ENCODE data around the gene PLEKHA5.
"Not testable (repeated sequence)": the region's sequence is repeated elsewhere in the genome, so short reads cannot be mapped to it uniquely, and the experiment has no call there.

PLEKHA5 gene

DNA sequence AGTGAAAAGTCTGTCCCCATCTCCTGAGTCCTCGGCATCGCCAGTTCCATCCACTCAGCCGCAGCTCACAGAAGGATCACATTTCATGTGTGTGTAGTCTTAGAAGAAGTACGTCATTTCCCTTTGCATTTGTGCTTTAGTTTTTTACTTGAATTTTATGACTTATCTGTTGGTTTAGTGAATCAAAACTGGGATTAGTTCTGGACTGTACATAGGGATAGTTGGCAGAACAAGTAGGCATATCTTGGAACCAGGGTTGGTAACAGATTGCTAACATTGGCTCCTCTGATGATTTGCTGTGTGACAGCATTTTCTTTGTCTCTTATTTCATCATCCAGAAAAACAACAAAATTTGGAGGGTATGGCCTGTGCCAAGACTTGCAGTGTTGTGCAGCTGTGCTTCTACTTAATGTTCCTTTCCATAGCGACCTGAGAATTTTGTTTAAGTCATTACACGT lies 240.2 kb downstream of the PLEKHA5 start:
- DNase-seq: no peak

DNA sequence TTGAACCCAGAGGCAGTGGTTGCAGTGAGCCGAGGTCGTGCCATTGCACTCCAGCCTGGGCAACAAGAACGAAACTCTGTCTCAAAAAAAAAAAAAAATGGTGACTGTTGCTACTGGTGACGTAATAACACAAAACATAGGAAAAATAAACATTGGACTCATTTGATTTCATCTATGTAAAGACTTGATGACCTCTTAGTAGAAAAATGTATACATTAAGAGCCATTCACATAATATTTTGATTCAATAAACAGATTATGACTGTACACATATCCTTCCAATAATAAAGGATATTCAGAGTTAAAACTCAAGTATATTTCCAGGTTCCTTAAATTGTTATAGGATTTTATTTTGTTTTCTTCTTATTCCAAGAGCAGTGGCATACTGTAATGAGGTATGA lies 244.1 kb downstream of the PLEKHA5 start:
- DNase-seq: no peak

DNA sequence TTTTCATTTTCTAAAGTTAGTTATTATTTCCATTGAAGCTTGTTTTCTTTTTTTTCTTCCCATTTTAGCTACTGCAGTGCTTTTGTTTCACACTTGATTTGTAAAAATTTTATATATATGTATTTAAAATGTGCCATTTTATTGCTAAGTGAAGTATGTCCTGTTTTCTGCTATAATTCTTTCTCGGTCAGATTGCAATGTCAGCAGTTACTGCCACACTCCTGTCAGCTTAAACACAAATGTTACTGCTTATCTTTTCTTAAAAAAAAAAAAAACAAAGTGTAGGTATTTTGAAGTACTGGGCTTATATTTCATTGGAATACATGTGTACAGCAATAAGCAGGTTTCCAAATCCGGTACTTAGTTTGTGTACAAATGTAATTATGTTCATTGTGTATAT lies 246.4 kb downstream of the PLEKHA5 start:
- DNase-seq: no peak

DNA sequence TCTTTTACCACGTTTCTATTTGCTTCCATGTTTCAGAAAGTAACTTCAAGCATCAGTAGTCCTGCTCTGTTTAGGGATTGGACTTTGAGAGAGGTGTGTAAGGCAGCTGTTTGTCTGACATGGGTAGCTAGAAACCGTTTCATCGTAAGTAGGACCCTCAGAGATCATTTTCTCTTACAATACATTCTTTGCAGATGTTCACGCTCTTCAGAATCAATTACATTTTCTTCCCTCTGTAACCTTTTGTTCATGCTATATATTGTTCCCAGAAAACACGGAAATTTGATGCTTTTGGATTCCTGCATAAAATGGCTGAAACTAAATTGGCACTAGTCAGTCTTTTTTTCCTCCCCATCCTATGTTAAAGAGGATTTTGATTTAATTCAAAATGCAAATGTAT lies 247.2 kb downstream of the PLEKHA5 start:
- no peak for DNase-seq

DNA sequence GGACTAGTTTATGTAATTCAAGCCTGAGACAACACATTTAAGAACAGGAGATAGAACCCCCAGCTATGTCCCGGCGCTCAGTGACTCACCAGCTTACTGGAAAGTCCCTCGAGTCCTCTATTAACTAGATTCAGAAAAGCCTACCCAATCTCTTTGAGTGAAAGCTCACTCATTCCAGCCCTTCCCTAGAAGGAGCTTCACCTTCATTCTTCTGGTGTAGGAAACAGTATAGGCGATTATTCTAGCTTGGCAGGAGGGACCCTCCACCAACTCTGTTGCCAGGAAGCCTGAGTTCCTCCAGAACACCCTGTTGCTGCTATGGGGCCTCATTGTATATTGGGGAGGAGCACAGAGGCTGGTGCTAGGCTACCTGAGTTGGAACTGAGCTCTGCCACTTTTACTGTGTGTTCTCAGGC lies 252.6 kb downstream of the PLEKHA5 start:
- DNase-seq: no peak

DNA sequence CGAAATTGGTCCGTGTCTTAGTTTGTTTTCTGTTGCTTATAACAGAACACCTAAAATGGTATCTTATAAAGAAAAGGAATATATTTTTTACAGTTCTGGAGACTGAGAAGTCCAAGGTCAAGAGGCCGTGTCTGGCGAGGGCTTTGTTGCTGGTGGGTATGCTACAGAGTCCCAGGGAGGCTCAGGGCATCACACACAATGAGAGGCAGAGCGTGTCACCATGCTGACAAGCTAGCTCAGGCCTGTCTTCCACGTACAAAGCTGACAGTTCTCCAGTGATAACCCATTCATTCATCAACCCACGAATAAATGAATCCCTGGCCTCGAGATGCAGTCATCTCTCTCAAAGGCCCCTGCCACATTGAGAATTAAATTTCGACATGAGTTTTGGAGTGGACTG lies 253.0 kb downstream of the PLEKHA5 start:
- no peak for DNase-seq

DNA sequence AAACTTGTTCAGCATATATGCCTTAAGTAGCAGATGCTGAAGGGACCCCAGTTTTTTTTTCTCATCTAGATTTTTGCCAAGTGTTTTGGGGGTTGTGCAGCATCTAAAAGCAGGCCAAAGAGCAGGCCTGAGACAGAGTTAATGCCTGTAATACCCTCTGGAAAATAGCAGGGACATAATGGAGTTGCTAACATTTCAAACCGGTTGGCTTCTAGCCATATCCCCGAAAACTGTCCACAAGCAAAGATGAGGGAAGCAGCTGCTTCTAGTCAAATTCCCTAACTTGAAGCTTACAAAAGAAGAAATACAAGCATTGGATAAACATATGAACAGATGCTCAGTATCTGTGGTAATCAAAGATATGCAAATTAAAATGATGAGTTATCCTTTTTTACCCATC lies 257.6 kb downstream of the PLEKHA5 start:
- DNase-seq: no peak

DNA sequence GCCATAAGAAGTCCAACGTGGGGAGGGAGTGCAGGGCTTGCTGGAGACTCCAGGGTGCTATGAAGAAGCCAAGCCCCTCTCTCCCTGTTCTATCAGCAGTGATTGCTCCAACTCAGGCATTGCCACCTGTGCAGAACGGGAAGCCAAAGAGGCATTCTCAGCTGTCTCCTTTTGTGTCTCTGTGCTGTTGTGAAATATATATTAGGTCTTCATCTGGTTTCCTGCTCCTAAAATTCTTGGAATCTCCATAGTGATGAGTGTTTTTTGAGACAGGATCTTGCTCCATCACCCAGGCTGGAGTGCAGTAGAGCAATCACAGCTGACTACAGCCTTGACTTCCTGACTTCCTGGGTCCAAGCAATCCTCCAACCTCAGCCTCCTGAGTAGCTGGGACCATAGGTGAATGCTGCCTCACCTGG lies 258.6 kb downstream of the PLEKHA5 start:
- no peak for DNase-seq

DNA sequence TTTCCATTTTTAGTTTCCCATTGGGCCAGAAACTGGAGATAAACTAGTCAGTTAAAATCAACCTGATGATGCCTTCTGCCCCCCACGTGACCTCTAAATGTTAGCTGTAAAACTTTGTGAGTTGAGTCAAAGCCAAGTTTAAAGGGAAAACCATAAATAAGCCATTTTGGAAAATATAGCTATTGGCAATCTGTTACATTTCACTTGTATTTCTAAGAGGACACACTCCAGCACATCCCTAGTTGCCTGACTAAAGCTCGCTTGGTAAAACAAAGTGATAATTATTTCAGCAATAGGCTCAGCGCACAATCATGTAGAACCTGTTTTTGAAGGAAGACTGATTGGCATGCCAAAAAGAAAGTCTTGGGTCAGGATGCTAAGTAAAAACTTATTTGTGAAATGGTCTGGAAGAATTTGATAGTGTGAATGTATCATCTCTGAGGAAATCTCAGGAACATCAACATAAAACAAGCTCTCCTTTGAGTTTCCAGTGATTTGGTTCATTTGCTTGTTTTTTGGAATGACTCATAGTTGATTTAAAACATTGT lies 260.6 kb downstream of the PLEKHA5 start:
- no peak for DNase-seq

DNA sequence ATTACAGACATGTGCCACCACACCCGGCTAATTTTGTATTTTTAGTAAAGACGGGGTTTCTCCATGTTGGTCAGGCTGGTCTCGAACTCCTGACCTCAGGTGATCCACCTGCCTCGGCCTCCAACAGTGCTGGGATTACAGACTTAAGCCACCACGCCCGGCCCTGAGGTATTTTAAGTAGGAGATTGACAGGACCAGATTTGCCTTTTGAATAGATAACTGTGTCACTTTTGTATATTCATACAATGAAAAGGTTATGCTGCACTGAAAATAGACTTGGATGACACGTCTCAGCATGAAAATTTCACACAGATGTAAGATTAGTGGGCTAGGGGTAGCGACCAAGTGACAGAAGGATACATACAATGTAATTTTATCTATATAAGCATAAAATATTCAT lies 263.1 kb downstream of the PLEKHA5 start:
- not testable (repeated sequence) for DNase-seq

DNA sequence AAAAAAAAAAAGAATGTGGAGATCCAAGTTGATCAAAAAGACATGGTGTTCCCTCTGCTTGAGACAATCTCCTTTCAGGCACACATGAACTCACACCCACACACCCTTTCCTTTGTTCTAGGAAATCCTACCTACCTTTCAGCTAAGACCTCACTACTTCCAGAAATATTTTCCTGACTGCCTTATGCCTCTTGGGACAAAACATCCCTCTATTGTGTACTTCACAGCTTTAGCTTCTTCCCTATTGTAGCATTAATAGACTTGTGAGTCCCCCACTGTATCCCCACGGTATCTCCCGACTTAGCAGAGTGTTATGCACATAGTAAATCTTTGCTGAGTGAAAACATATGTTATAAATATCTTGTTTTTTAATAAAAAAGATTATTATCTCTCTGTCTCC lies 264.9 kb downstream of the PLEKHA5 start:
- no peak for DNase-seq

DNA sequence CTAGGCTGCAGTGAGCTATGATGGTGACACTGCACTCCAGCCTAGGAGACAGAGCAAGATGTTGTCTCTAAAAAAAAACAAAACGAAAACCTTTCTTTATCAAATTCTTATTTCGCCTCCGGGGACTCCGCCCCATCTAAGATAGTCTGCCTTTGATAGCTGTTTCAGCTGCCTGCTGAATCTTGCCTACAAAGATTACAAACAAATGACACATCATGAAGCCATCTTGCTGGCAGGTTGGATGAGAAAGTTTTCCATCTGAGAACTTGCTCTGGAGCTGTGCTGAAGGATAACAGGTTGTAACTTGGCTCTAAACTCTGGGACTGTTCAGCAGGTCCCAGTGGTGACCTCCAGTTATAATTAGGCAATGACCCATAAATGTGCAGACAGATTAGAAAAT lies 268.0 kb downstream of the PLEKHA5 start:
- no peak for DNase-seq

DNA sequence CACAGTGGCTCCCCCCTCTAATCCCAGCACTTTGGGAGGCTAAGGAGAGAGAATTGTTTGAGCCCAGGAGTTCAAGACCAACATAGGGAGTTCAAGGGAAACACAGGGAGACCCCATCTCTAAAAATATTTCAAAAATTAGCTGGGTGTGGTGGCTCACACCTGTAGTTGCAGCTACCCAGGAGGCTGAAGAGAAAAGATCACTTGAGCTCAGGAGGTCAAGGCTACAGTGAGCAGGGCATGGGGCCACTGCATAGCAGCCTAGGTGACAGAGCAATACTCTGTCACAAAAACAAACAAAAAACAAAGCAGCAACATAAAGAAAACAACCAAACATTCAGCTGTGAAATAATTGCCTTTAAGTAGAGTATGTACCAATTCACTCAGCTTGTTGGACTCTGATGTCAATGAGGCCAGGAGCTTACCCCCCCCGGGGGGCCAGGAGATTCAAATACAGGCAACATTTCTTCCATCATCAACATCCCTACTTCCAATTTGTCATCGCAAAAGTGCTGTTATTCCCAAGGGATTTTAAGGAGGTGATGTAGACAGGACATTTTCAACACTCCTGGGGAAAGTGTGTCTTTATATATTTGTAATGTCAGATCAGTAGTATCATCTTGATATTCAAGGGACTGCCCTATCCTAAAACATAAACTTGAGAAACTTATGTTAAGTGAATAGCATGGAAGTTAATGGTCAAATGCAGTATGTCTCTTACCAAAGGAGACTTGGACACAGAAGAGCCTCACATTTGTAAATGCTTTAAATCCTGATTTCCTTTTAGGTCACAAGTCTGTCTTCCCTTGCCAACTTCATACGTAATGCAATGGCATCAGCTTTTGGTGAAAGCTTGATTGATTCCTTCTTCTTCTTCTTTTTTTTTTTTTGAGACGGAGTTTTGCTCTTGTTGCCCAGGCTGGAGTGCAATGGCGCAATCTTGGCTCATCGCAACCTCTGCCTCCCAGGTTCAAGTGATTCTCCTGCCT lies 269.1 kb downstream of the PLEKHA5 start:
- DNase-seq: no peak

DNA sequence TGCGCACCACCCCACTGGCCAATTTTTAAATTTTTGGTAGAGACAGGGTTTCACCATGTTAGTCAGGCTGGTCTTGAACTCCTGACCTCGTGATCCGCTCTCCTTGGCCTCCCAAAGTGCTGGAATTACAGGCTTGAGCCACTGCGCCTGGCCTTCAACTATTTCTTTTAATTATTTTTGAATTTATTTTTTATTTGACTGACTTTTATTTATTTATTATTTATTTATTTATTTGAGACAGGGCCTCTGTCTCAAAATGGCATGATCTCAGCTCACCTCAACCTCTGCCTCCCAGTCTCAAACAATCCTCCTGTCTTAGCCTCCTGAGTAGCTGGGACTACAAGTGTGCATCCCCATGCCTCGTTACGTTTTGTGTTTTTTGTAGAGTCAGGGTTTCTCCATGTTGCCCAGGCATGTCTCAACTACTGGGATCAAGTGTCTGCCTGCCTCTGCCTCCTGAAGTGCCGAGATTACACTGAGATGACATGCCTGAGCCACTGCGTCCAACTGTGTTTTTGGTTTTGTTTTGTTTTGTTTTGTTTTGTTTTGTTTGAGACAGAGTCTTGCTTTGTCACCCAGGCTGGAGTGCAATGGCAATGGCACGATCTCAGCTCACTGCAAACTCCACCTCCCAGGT lies 271.2 kb downstream of the PLEKHA5 start:
- not testable (repeated sequence) for DNase-seq

DNA sequence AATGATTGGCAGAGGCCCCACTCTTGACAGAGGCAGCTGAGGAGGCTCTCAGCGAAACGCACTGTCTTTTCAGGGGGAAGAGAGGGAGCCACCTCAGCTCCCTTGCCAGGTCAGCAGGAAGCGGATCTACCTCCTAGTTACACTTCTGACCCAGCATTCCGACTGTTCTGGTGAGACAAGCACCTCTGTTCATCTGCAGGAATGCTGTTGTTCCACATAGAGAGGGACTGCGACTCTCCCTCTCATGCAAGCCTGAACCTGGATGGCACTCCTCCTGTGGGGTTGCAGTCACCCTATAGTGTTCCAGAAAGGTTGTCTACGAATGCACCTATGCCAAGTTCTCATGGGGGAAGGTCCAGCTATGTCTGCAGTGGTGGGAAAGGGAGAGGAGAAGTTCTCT lies 272.7 kb downstream of the PLEKHA5 start:
- DNase-seq: no peak

DNA sequence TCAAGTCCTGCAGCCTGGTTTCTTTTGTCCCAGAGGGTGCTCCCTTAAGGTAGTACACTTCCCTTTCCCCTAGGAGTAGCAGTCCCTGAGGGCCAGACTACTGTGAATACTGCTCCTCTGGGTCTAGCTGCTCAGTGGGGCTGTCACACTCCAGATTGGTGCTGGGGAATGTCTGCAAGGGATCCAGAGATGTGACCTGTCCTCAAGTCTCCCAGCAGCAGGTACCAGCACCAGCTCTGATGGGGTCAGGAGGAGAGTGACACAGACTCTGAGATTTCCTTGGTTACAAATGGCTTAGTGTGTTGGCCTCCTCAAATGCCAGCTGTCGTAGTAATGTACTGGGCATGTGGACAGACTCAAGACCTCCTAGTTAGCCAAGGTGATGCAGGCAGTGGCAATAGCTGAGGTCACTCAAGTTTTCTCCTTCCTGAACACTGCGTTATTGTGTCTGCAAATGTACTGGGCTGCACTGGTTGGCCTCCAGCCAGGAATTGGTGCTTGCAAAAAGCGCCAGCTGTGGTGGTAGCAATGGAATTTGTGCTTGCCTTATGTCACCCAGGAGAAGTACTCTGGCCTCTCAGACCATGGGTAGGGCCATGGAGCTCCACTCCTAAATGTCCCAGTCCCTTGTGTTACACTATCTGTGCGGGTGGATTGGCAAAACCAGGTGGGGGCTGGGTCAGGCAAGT lies 273.4 kb downstream of the PLEKHA5 start:
- DNase-seq: no peak

DNA sequence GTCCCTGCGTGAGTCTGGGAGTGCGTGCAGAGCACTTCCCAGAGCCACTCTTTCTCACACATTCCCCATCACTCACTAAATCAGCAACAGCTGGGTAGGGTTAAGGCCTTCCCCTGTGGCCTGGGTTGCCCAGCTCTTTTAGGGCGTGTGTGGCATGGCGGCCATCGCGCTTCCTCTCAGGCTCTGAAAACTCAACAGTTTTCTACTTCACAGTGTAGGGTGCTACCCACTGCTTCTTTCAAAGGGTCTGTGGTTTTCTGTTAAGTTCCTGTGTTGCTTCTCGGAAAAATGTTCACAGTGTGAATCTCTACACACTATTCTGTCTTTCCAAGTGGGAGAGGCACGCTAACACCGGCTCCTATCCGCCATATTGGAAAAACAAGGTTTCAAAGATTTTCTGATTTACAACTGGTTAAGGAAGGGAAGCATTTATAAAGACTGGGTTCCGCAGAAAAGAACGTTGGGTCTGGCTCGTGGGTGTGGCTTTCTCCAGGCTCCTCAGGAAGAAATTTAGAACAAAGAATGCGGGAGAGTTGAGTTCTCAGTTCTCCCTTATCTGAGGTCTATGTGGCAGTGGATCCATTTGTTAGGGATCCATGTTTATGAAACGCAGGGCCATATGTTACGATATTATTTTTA lies 274.8 kb downstream of the PLEKHA5 start:
- no peak for DNase-seq

DNA sequence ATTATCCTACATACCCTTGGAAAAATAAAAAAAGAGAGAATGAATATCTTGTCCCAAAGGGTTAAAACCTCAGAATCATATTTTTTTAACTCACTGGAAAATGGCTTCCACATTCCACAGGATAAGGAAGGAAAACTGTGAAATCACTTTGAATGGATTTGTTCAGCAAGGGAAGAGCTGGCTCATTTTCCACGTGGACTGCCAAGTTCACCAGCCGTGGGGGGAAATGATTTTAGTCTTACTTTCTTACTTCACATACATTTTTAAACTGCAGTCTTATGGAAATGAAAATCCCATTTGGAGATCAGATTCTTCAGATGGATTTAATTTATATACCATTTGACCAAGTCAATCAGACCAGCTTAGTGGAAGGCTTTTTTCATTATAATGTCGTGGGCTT lies 279.8 kb downstream of the PLEKHA5 start:
- no peak for DNase-seq

DNA sequence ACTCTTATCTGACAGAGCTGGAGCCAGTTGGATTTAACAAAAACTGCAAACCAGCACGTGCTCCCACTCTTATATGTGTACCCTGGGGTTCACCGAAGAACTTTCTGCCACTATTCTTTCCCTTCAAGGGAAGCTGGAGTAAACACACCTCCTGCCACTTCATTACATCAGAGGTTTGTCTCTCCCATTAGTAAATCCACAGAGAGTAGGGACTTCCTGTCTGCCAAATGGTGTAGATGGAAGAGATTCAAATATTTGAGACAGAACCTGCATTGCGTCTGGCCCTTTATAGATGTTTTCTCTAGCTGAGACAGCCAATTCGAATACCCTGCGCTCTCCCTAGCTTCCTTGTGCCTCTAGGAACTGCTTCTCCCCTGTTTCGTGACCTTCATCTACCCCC lies 280.7 kb downstream of the PLEKHA5 start:
- no peak for DNase-seq

DNA sequence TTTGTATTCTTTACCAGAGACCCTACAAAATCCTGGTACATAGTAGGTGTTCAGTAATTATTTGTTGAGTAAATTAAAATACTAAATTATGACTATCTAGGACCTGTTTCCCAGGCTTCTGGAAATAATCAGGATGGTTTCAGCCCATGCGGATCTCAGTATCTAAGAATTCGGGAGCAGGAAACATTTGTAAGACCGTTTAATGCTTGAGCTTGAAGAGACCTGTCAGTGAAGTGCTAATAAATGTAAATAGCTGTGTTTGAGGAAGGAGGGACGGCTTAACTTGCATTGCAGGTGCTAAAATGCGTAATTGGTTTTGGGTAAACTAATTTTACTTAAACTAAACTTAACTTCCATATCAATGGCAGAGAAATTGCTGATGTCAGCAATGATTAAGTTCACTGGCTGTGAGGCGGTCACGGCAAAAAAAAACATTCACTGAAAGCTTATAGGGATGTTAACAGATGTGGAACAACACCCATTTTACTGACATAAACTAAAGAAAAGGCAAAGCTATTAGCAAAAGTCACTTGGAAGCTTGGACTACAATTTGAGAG lies 281.2 kb downstream of the PLEKHA5 start:
- no peak for DNase-seq

DNA sequence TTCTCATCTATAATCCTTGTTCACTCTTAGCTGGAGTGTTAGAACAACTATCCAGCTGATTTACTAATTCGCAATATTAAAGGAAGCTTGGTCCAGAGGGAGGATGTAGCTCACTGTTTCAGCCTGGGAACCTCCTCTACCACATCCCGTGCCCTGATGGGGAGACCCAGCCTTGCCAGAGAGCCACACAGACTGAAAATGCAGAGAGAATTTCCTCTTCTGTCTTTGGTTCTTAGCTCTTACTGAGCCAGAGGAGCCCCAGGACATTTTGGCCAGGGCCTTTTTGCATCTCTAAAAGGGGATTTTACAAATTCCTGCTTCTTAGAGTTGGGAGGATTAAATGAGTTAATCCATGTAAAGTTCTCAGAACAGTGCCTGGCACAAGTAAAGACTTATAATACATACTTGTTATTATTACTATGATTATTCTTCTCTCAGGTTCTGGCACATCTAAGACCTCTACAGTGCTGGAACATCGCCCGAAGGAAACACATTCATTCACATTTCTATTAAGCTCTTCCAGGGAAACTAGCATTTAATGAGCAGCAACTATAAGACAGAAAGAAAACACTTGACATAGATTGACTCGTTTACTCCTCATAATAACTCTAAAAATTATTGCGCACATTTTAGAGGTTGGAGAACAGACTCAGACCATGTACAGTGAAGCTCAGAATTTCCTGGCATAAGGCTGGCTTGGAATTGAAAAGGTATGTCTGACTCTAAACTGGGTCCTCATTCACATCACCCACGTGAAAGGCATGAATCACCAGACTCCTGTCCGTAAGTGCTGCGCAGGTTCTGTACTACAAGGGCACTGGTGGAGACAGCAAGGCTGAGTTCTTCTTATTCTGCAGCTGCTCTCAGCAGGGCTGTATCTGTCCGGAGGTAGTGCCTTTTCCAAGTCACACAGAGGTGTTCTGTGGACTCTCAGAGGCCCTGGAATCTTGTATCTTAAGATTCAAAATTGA lies 282.0 kb downstream of the PLEKHA5 start:
- no peak for DNase-seq
